GM23248 (cell line): Measurements from ENCODE around the gene SLC9A5. TPM values are rescaled to one million over a fixed set of nuclear protein-coding genes. Genes with fewer than 3 reads are reported as not detected.

ENCODE experiments used
- DNase-seq: peaks from one replicate; pipeline ENCODE4 v3.0.0-alpha.2; 2015
- H2AFZ ChIP-seq: fragments of 200-600 bp; sonication (generic); 2 replicates; pipeline ENCODE4 v1.6.1; 2016; ENCODE audit warnings: antibody characterized with exemption
- H3F3A ChIP-seq: fragments of 200-600 bp; sonication (generic); 2 replicates; pipeline ENCODE4 v1.6.1; 2016; ENCODE audit warnings: mild to moderate bottlenecking, antibody characterized with exemption, mixed run types; ENCODE audit not compliant: insufficient read depth
- H3K27ac ChIP-seq: fragments of 200-600 bp; sonication (generic); 2 replicates; pipeline ENCODE4 v1.5.1; 2016; ENCODE audit warnings: mild to moderate bottlenecking
- H3K27me3 ChIP-seq: fragments of 200-600 bp; sonication (generic); replicated peaks from 2 replicates; pipeline ENCODE4 v1.6.1; 2016; ENCODE audit warnings: mild to moderate bottlenecking; ENCODE audit not compliant: insufficient read depth
- H3K36me3 ChIP-seq: fragments of 200-600 bp; sonication (generic); 2 replicates; pipeline ENCODE4 v1.6.1; 2016; ENCODE audit warnings: low read depth, mild to moderate bottlenecking
- H3K4me1 ChIP-seq: fragments of 200-600 bp; sonication (generic); 2 replicates; pipeline ENCODE4 v1.6.1; 2016; ENCODE audit warnings: mild to moderate bottlenecking; ENCODE audit not compliant: insufficient read depth
- H3K4me2 ChIP-seq: fragments of 200-600 bp; sonication (generic); one replicate; pipeline ENCODE4 v1.6.1; 2016; ENCODE audit warnings: mild to moderate bottlenecking; ENCODE audit not compliant: unreplicated experiment
- H3K4me3 ChIP-seq: fragments of 200-600 bp; sonication (generic); 2 replicates; pipeline ENCODE4 v1.5.1; 2016; ENCODE audit warnings: mild to moderate bottlenecking
- H3K79me2 ChIP-seq: fragments of 200-600 bp; sonication (generic); 2 replicates; pipeline ENCODE4 v1.6.1; 2016; ENCODE audit warnings: mild to moderate bottlenecking; ENCODE audit not compliant: insufficient read depth
- H3K9ac ChIP-seq: fragments of 200-600 bp; sonication (generic); 2 replicates; pipeline ENCODE4 v1.6.1; 2016; ENCODE audit warnings: mild to moderate bottlenecking
- H3K9me2 ChIP-seq: fragments of 200-600 bp; sonication (generic); 2 replicates; pipeline ENCODE4 v1.6.1; 2016; ENCODE audit warnings: mixed run types, mild to moderate bottlenecking, moderate library complexity; ENCODE audit not compliant: insufficient read depth
- H3K9me3 ChIP-seq: fragments of 200-600 bp; sonication (generic); one replicate; pipeline ENCODE4 v1.6.1; 2017; ENCODE audit warnings: low read depth
- H4K20me1 ChIP-seq: fragments of 200-600 bp; sonication (generic); 2 replicates; pipeline ENCODE4 v1.6.0; 2016; ENCODE audit not compliant: insufficient read depth
- EZH2 ChIP-seq: fragments of 200-600 bp; sonication (generic); IDR thresholded peaks from 2 replicates; pipeline ENCODE4 v1.6.1; 2018; ENCODE audit warnings: antibody characterized with exemption, mild to moderate bottlenecking; ENCODE audit not compliant: insufficient read depth, poor library complexity, severe bottlenecking
- EZH2phosphoT487 ChIP-seq: fragments of 200-600 bp; sonication (generic); IDR thresholded peaks from 2 replicates; pipeline ENCODE4 v1.6.1; 2018; ENCODE audit warnings: antibody characterized with exemption, moderate library complexity, mild to moderate bottlenecking, low read depth; ENCODE audit not compliant: insufficient read depth
- WGBS, 2 experiments: methylation state at CpG; one replicate each; pipeline ENCODE4 v1.1.6; 2015 to 2017; ENCODE audit warnings: low lambda C conversion rate in 2 of 2, low coverage in 1 of 2; ENCODE audit errors: missing lambda C conversion rate in 2 of 2; 5-methylcytosine and 5-hydroxymethylcytosine counted together
- in situ Hi-C: fragments of 300-500 bp; cut with MboI; formaldehyde crosslinking; loops from 2 replicates; pipeline ENCODE4 v1.15.0; 2020
- polyA plus RNA-seq: library from polyadenylated mRNA; unstranded; fragments of >200 nt; fragmentation: Nextera tagmentation; extraction: Ambion mirVana; gene quantifications from 2 replicates; pipeline ENCODE4 v1.2.1, GENCODE V29; 2016
- total RNA-seq: library from RNA; depleted of rRNA; stranded (reverse); fragments of >200 nt; shearing (Covaris generic); gene quantifications from 2 replicates; pipeline ENCODE4 v1.2.3, GENCODE V29; 2014

SLC9A5 gene
- total and polyA plus RNA-seq, 2 experiments from 2014 or later = 2.2 to 2.5 TPM

- H2AFZ ChIP-seq = no peak overlapping the region
- no peak overlapping the region for H3K4me2 ChIP-seq
- 0 out of 2 replicates have a peak, but pooled peaks cover 8% of the 10 kb centered on the region for H3K79me2 ChIP-seq
- H3K9me3 ChIP-seq = no peaks in the 10 kb centered on the region
- TF ChIP-seq EZH2 (no peak), EZH2phosphoT487 (no peak)
- H3K36me3 ChIP-seq = no peaks in the 10 kb centered on the region; the same call in 1 of the 2 replicates
- 85 to 92% methylated on average over 4 of the region's 4 CpGs for WGBS, 2 experiments
- in situ Hi-C loops = no loop called here
- DNase-seq = no peak
- no peak overlapping the region for H3K9ac ChIP-seq
- no peaks in the 10 kb centered on the region for H3K27me3 ChIP-seq
- H3K9me2 ChIP-seq = no peaks in the 10 kb centered on the region
- peaks cover 26% of the 10 kb centered on the region for H3K4me1 ChIP-seq
- no peak overlapping the region for H3K27ac ChIP-seq
- peaks cover 18% of the 10 kb centered on the region for H3F3A ChIP-seq
- no peaks in the 10 kb centered on the region for H4K20me1 ChIP-seq
- H3K4me3 ChIP-seq = no peak overlapping the region
Observed at GRCh38 chr16:67271446-67271845, 22.7 kb downstream of the SLC9A5 start.

DNA sequence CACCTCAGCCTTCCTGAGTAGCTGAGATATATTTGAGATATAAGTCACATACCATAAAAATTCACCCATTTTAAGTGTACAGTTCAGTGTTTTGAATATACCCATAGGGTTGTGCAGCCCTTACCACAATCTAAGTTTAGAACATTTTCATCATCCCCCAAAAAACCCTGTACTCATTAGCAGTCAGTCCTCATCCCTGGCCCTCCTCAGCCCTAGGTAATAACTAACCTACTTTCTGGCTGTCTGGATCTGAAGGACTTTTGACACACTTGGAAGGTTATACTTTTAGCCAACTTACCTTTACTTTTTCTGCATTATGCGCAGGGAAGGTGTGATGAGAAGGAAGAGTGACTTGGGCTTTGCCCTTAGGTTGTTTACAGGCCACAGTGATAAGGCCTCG, 26.5 kb downstream of the SLC9A5 start:
- no peaks in the 10 kb centered on the region for H4K20me1 ChIP-seq
- peaks cover 23% of the 10 kb centered on the region for H3K4me1 ChIP-seq
- H3K9me2 ChIP-seq = no peaks in the 10 kb centered on the region
- H3K9me3 ChIP-seq = no peaks in the 10 kb centered on the region
- no peaks in the 10 kb centered on the region; the same call in 1 of the 2 replicates for H3K36me3 ChIP-seq
- DNase-seq = no peak
- peaks cover 22% of the 10 kb centered on the region for H3F3A ChIP-seq
- in situ Hi-C loops = no loop called here
- H3K27me3 ChIP-seq = no peaks in the 10 kb centered on the region
- WGBS, 2 experiments = 97 to 98% methylated on average over 2 of the region's 2 CpGs
- no peak overlapping the region for H3K4me3 ChIP-seq
- no peak overlapping the region for H3K27ac ChIP-seq
- H3K9ac ChIP-seq = no peak overlapping the region
- H3K79me2 ChIP-seq = 0 out of 2 replicates have a peak, but pooled peaks cover 8% of the 10 kb centered on the region
- H2AFZ ChIP-seq = no peak overlapping the region
- H3K4me2 ChIP-seq = no peak overlapping the region
- no peak for TF ChIP-seq EZH2
- no peak for TF ChIP-seq EZH2phosphoT487

GRCh38 chr16:67277294-67277998, 28.7 kb downstream of the SLC9A5 start:
- 11 to 21% methylated on average over 4 of the region's 4 CpGs for WGBS, 2 experiments
- H4K20me1 ChIP-seq = no peaks in the 10 kb centered on the region
- H3K4me1 ChIP-seq = peaks cover 22% of the 10 kb centered on the region
- no peaks in the 10 kb centered on the region for H3K27me3 ChIP-seq
- H3K4me3 ChIP-seq = peak overlapping the region; percentile 57
- in situ Hi-C loops = no loop called here
- peak overlapping the region; percentile 98 for H3K27ac ChIP-seq
- no peaks in the 10 kb centered on the region for H3K9me2 ChIP-seq
- H3K9me3 ChIP-seq = no peaks in the 10 kb centered on the region
- peak; percentile 100 for DNase-seq
- H3K9ac ChIP-seq = peak overlapping the region; percentile 87
- peaks cover 20% of the 10 kb centered on the region for H3F3A ChIP-seq
- no peaks in the 10 kb centered on the region; the same call in 1 of the 2 replicates for H3K36me3 ChIP-seq
- H3K4me2 ChIP-seq = peak overlapping the region; percentile 93
- 0 out of 2 replicates have a peak, but pooled peaks cover 8% of the 10 kb centered on the region for H3K79me2 ChIP-seq
- no peak overlapping the region for H2AFZ ChIP-seq
- TF ChIP-seq EZH2 = no peak
- TF ChIP-seq EZH2phosphoT487 = no peak

- H3F3A ChIP-seq = peaks cover 20% of the 10 kb centered on the region
Observed at GRCh38 chr16:67277999-67278772, 29.4 kb downstream of the SLC9A5 start.

More at GRCh38 chr16:67277999-67278772, 29.4 kb downstream of the SLC9A5 start:
- Histone ChIP-seq H3K9me2 (no peaks in the 10 kb centered on the region), H3K4me1 (peaks cover 22% of the 10 kb centered on the region), H3K27me3 (no peaks in the 10 kb centered on the region), H3K4me3 (peak overlapping the region; percentile 78), H4K20me1 (no peaks in the 10 kb centered on the region), H3K79me2 (0 out of 2 replicates have a peak, but pooled peaks cover 8% of the 10 kb centered on the region), H3K9ac (peak overlapping the region; percentile 87), H3K27ac (peak overlapping the region; percentile 98), H3K4me2 (peak overlapping the region; percentile 93), H3K36me3 (no peaks in the 10 kb centered on the region; the same call in 1 of the 2 replicates), H2AFZ (peak overlapping the region; percentile 68), H3K9me3 (no peaks in the 10 kb centered on the region)
- TF ChIP-seq EZH2phosphoT487 (no peak), EZH2 (no peak)
- in situ Hi-C loops = no loop called here
- peak; percentile 93 for DNase-seq
- 10 to 17% methylated on average over 12 to 13 of the region's 13 CpGs for WGBS, 2 experiments
